GM19438 (cell line): ENCODE data around the gene EXOC4.

Experiments used
- ATAC-seq: cut with Tn5 transposase; IDR thresholded peaks from one replicate; pipeline ENCODE4 v1.9.1; 2021; ENCODE audit warnings: low read depth; ENCODE audit not compliant: unreplicated experiment

EXOC4 gene

GRCh38 chr7:133562621-133563020 is 309.7 kb downstream of the EXOC4 start:
- ATAC-seq, result no peak

- no peak for ATAC-seq
These were observed 310.4 kb downstream of the EXOC4 start for GRCh38 chr7:133563251-133563650.

- ATAC-seq, result no peak
These were observed 311.6 kb downstream of the EXOC4 start for GRCh38 chr7:133564484-133564883.

- ATAC-seq, result no peak
These were observed 315.7 kb downstream of the EXOC4 start for GRCh38 chr7:133568544-133568943.

DNA sequence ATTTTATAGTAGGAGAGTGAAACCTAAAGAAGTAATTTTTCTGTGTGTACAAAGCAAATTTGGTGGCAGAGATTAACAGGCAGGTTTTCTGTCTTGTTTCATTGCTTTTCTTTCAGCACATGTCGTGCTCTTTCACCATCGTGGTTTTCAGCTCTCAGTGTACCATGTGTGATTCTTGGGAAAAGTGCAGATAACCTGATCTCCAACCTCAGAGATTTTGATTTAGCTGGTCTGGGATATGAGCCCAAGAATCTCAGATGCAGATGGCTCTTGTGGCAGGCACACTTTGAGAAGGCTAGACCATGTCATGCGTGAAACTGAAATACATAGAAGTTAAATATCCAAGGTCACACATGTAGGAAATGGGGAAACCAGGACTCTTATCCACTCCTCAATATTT is 317.4 kb downstream of the EXOC4 start:
- ATAC-seq, result no peak

GRCh38 chr7:133571076-133571475 is 318.2 kb downstream of the EXOC4 start:
- ATAC-seq, result no peak

DNA sequence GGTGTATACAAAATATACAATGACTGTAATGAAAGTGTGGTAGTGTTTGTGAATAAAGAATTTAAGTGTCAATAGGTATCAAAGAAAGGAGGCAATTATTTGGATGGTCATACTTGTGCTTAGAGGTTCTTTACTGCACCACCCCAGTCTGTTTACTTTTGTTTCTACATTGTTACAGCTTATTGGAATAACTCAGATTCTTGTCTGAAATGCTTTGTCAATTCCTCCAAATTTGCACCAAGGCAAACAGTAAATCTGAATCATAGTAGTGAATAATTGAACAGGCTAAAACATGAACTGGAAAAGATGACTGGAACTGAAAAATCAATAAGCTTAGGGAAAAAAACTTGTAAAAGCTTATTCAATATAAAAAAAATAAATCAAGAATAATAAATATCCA is 319.2 kb downstream of the EXOC4 start:
- no peak for ATAC-seq

DNA sequence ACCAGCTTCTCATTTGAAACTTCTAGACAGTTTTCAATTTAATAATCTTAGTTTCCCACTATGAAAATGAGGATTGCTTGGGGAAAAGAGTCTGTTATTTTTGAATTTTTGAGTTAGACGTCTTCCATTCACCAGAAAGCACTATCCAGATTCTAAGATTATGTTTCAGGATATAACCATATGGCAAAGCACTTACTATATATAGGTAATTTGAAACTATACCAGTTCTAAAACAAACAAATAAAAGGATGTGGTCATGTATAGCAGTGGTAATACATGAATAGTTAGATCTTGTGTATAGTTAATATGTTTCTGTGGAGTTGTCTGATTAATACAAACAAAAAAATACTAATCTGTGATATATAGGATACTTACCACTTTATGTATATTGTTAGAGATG is 320.0 kb downstream of the EXOC4 start:
- ATAC-seq, result no peak

GRCh38 chr7:133573554-133574265 is 320.8 kb downstream of the EXOC4 start:
- ATAC-seq, result no peak

DNA sequence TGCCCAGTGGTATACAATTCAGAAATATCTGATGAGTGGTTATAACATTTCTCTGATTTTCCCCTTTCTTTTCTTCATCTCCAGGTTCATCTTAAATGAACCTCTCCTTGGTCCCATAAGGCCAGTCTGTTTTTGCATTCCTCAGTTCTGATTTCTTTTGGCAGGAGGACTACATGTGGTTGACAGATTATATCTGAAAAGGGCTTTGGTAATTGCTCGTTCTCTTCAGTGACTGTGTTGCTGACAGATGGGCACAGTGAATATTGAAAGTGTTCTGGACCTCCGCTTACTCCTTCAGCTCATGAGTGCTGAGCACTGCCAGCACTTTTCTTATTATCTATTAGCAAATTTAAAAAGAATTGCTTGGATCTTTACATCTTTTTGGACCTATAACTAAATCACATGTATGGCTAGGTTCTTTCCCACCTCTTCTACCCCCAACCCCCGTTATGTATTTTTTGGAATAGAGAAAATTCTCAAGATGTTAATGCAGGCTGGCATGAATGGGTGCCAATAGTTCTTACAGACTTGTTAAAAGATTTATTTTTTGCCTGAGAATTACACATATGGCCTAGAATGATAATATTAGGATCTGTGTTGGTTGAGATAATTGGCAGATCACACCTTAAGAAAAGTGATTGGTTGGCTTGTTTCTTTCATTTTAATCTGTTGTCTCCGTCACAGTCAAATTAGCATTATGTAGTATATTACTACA is 323.0 kb downstream of the EXOC4 start:
- ATAC-seq, result no peak

GRCh38 chr7:133576612-133577168 is 323.8 kb downstream of the EXOC4 start:
- no peak for ATAC-seq

GRCh38 chr7:133582766-133583523 is 330.1 kb downstream of the EXOC4 start:
- no peak for ATAC-seq

DNA sequence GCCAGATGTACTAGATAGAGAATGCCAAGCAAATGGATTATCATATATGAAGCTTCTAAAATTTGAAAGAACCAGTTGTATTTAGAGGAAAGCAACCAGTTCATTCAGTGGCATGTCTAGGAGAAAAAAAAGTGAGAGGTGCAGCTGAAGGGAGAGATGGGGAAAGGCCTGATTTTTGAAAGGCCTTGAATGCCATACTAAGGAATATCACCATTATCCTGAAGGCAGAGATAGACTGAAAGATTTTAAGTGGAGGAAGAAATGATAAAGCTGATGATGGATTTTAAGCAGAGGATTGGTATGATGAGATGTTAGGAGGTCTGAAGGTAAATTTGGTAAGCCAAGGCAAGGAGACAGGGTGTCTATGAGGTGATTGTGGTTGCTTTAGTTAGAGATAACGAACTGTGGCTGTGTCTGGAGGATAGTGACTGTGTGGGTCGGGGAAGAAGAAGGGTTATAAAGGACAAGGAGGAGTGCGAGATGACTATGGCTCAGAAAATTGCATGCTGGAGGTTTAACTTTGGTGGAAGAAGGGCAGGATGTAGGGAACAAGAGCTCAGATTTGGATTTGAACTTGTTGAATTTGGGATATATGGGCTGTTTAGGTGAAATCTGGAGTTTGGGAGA is 330.8 kb downstream of the EXOC4 start:
- ATAC-seq, result no peak

- no peak for ATAC-seq
These were observed 332.2 kb downstream of the EXOC4 start for GRCh38 chr7:133584956-133585668.

DNA sequence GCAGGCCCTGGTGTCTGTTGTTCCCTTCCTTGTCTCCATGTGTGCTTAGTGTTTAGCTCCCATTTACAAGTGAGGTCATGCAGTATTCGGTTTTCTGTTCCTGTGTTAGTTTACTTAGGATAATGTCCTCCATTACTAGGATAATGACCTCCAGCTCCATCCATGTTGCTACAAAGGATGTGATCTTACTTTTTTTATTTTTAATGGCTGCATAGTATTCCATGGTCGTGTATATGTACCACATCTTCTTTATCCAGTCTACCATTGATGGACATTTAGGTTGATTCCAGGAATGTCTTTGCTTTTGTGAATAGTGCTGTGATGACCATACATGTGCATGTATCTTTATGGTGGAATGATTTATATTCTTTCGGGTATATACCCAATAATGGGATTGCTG is 333.4 kb downstream of the EXOC4 start:
- ATAC-seq, result no peak

DNA sequence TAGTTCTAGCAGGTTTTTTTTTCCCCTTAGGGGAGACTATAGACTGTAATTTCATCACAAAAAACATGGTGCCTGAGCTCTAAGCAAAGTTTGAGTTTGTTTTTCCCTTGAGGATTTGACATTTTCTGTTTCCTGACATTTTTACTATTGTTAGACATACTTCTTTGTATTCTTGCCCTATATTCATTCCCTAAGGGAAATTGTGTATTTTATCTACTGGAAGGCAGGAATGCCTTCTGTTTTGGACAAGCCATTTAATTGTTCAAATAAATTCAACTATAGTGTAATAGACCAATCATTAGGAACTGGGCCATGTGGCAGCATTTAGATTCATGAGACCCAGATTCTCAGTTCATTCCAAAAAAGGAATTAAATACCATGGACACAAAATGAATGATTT is 335.0 kb downstream of the EXOC4 start:
- ATAC-seq, result no peak

GRCh38 chr7:133590795-133591194 is 337.9 kb downstream of the EXOC4 start:
- ATAC-seq, result no peak

DNA sequence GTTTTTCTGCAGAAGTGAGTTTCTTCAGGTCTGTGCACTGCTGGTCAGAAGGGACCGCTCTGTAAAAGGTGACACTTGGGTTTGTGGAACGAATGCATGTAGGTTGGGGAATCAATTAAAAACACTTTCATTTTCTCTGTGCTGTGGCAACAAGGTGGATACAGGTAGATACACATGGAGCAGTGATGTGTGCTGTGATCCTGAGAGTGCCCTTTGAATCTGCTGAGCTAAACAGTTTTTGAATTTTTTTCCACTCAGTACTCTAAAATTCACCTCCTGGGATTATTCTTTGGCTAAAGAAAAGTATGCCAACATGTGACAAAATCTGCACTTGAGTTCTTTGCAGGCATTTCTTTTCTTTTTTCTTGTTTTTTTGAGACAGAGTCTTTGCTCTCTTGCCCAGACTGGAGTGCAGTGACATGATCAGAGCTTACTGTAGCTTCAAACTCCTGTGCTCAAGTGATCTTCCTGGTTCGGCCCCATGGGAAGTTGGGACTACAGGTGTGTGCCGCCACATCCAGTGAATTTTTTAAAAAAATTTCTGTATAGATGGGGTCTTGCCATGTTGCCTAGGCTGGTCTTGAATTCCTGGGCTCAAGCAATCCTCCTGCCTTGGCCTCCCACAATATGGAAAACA is 338.9 kb downstream of the EXOC4 start:
- no peak for ATAC-seq

GRCh38 chr7:133593561-133593960 is 340.7 kb downstream of the EXOC4 start:
- ATAC-seq, result no peak

GRCh38 chr7:133601617-133602016 is 348.7 kb downstream of the EXOC4 start:
- no peak for ATAC-seq
